ENCODE measurements around the gene ABCA9. TPM values are rescaled to one million over a fixed set of nuclear protein-coding genes. Genes with fewer than 3 reads are reported as not detected.

ABCA9 gene
- total and polyA plus RNA-seq, 2 experiments from 2014 or later = not detected

GRCh38 chr17:69015631-69016030, 45.1 kb downstream of the ABCA9 start:
- no peak for TF ChIP-seq CTCF (conservative IDR thresholded peaks at IDR 0.05; ENCODE audit: low read depth in 2 of 2)
- no peak for TF ChIP-seq REST (IDR thresholded peaks at IDR 0.05; ENCODE audit: unreplicated experiment)
- TF ChIP-seq ZNF114 (CRISPR knock-in tag; IDR thresholded peaks at IDR 0.05) = no peak
- no peak for TF ChIP-seq JUNB (IDR thresholded peaks at IDR 0.05; ENCODE audit: unreplicated experiment)
- TF ChIP-seq CREB1 (CRISPR knock-in tag; IDR thresholded peaks at IDR 0.05; ENCODE audit: low read depth) = no peak
- no peak for TF ChIP-seq ZNF462 (CRISPR knock-in tag; IDR thresholded peaks at IDR 0.05)
- TF ChIP-seq POLR2AphosphoS5 (IDR thresholded peaks at IDR 0.05; ENCODE audit: low read depth) = no peak
- no peak for TF ChIP-seq STAT1 (IDR thresholded peaks at IDR 0.05; ENCODE audit: unreplicated experiment)
- TF ChIP-seq NANOG (IDR thresholded peaks at IDR 0.05; ENCODE audit: borderline replicate concordance) = no peak
- no peak for TF ChIP-seq ZNF331 (CRISPR knock-in tag; IDR thresholded peaks at IDR 0.05; ENCODE audit: low read depth)
- TF ChIP-seq ETS1 (IDR thresholded peaks at IDR 0.05) = no peak
- no peak for TF ChIP-seq EZH2 (IDR thresholded peaks at IDR 0.05; ENCODE audit: low read depth, unreplicated experiment)
- no peak for TF ChIP-seq EZH2phosphoT487 (IDR thresholded peaks at IDR 0.05; ENCODE audit: unreplicated experiment)
- ATAC-seq (no peak), DNase-seq (ENCODE audit: low spot score) (no peak)
- Histone ChIP-seq H4K20me1 (replicated peaks; ENCODE audit: insufficient read depth) (no peaks in the 10 kb centered on the region), H3K36me3 (ENCODE audit: insufficient read depth) (no peaks in the 10 kb centered on the region), H3F3A (replicated peaks; ENCODE audit: low read depth) (no peaks in the 10 kb centered on the region), H3K27ac (ENCODE audit: low read depth) (no peak overlapping the region), H3K4me1 (ENCODE audit: insufficient read depth) (no peaks in the 10 kb centered on the region), H3K4me2 (no peak overlapping the region), H3K27me3 (ENCODE audit: insufficient read depth) (no peaks in the 10 kb centered on the region), H2AFZ (no peak overlapping the region), H3K79me2 (replicated peaks; ENCODE audit: insufficient read depth) (no peaks in the 10 kb centered on the region), H3K4me3 (no peak overlapping the region), H3K9me2 (ENCODE audit: insufficient read depth) (no peaks in the 10 kb centered on the region)
- H3K36me3 Mint-ChIP-seq (ENCODE audit: low read depth) = no peaks in the 10 kb centered on the region
- H3K9me3 Mint-ChIP-seq = no peaks in the 10 kb centered on the region
- H3K4me3 Mint-ChIP-seq = no peak overlapping the region
- no peaks in the 10 kb centered on the region for H3K4me1 Mint-ChIP-seq
- H3K27ac Mint-ChIP-seq = no peak overlapping the region
- H3K27me3 Mint-ChIP-seq (ENCODE audit: insufficient read depth, low read depth, poor library complexity) = no peaks in the 10 kb centered on the region
